PC-9 (cell line): ENCODE results near the gene SLX9. TPM values are rescaled to one million over a fixed set of nuclear protein-coding genes. Genes with fewer than 3 reads are reported as not detected.

Experiments used
- BruUV-seq: library from RNA; stranded (reverse); fragments of 400-500 nt; replicated peaks from 2 replicates; lab custom pipeline; 2021; lab: Mats Ljungman, UMichigan
- CTCF ChIA-PET: fragments of 300-600 bp; sonication (Branson Sonifier 250); formaldehyde crosslinking; loops from one replicate; lab custom pipeline; 2022; ENCODE audit warnings: antibody characterized with exemption; lab: Charles Lee
- POLR2A ChIA-PET: fragments of 300-600 bp; sonication (Branson Sonifier 250); formaldehyde crosslinking; loops from one replicate; lab custom pipeline; 2022; ENCODE audit warnings: antibody characterized with exemption; ENCODE audit not compliant: unreplicated experiment; lab: Charles Lee
- DNase-seq, 2 experiments: peaks; one replicate each; pipeline versions ENCODE4 v3.0.0 to v3.0.0-alpha.2; 2015 to 2022; ENCODE audit warnings: mixed read lengths in 1 of 2
- H2AFZ ChIP-seq: fragments of 200-600 bp; sonication (generic); 2 replicates; pipeline ENCODE4 v1.8.1; 2017; ENCODE audit warnings: antibody characterized with exemption
- H3F3A ChIP-seq: fragments of 200-600 bp; sonication (generic); 2 replicates; pipeline ENCODE4 v1.8.1; 2017; ENCODE audit warnings: antibody characterized with exemption, mild to moderate bottlenecking, low read depth; ENCODE audit not compliant: insufficient read depth
- H3K27ac ChIP-seq: fragments of 200-600 bp; sonication (generic); 2 replicates; pipeline ENCODE4 v1.6.1; 2016; ENCODE audit warnings: mixed run types
- H3K27me3 ChIP-seq: fragments of 200-600 bp; sonication (generic); 2 replicates; pipeline ENCODE4 v1.6.1; 2016; ENCODE audit warnings: low read depth, mixed run types; ENCODE audit not compliant: insufficient read depth
- H3K36me3 ChIP-seq: fragments of 200-600 bp; sonication (generic); 2 replicates; pipeline ENCODE4 v1.6.1; 2016; ENCODE audit warnings: low read depth, mixed run types
- H3K4me1 ChIP-seq: fragments of 200-600 bp; sonication (generic); replicated peaks from 2 replicates; pipeline ENCODE4 v1.6.1; 2016; ENCODE audit warnings: mixed run types; ENCODE audit not compliant: insufficient read depth
- H3K4me2 ChIP-seq: fragments of 200-600 bp; sonication (generic); 2 replicates; pipeline ENCODE4 v1.6.1; 2017; ENCODE audit warnings: mixed run types
- H3K4me3 ChIP-seq: fragments of 200-600 bp; sonication (generic); 2 replicates; pipeline ENCODE4 v1.6.1; 2016; ENCODE audit warnings: mixed run types
- H3K79me2 ChIP-seq: fragments of 200-600 bp; sonication (generic); 2 replicates; pipeline ENCODE4 v1.6.1; 2017; ENCODE audit warnings: low read depth, mixed run types
- H3K9me2 ChIP-seq: fragments of 200-600 bp; sonication (generic); 2 replicates; pipeline ENCODE4 v1.8.1; 2017; ENCODE audit warnings: mild to moderate bottlenecking; ENCODE audit not compliant: insufficient read depth
- H3K9me3 ChIP-seq: fragments of 200-600 bp; sonication (generic); 2 replicates; pipeline ENCODE4 v1.8.1; 2016; ENCODE audit warnings: low read depth; ENCODE audit not compliant: insufficient read depth
- H4K20me1 ChIP-seq: fragments of 200-600 bp; sonication (generic); 2 replicates; pipeline ENCODE4 v1.8.1; 2017; ENCODE audit not compliant: insufficient read depth
- EZH2 ChIP-seq: fragments of 200-600 bp; sonication (generic); IDR thresholded peaks from 2 replicates; pipeline ENCODE4 v1.8.0; 2017; ENCODE audit warnings: antibody characterized with exemption, low read depth
- intact Hi-C: fragments of 100-400 bp; cut with micrococcal nuclease; formaldehyde crosslinking; loops from one replicate; pipeline ENCODE4 v1.10.0; 2022; ENCODE audit not compliant: unreplicated experiment
- total RNA-seq: library from RNA; stranded (reverse); gene quantifications from 2 replicates; pipeline ENCODE4 v1.2.3, GENCODE V29; 2021
- TF ChIP-seq, protein P1 (sequence below): fragments of 200-600 bp; sonication (generic); conservative IDR thresholded peaks from 2 replicates; pipeline ENCODE4 v1.6.1; 2017; ENCODE audit warnings: mixed run types, antibody characterized with exemption, mild to moderate bottlenecking, moderate library complexity

SLX9 gene
- total RNA-seq, 1 experiment from 2014 or later = 22.8 TPM

DNA sequence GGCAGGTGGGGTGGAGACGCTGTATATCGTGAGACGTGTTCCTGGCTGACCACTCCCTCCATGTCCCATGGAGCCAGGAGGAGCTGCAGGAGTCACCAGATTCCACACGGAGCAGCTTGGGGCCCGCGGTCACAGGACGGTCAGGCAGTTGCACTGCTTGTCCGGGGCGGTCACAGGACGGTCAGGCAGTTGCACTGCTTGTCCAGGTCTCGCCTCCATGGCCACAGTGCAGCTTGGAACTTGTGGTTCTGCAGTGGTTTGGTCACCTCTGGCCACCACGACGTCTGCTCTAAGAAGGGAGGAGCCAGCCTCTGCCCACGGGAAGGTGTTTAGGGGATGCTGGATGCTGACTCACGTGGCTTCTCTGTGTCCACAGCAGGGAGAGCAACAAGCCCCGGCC lies 33.0 kb downstream of the SLX9 start:
- H3F3A ChIP-seq = no peaks in the 10 kb centered on the region
- H3K4me2 ChIP-seq = no peak overlapping the region
- no peaks in the 10 kb centered on the region for H4K20me1 ChIP-seq
- ChIA-PET CTCF (interaction anchor here (0.7 kb wide), 1 partner anchor 101 kb away, joined by 3 read pairs; no protein-coding TSS in a partner anchor), POLR2A (no interaction called here)
- H3K27me3 ChIP-seq = no peaks in the 10 kb centered on the region
- TF ChIP-seq, protein P1, sequence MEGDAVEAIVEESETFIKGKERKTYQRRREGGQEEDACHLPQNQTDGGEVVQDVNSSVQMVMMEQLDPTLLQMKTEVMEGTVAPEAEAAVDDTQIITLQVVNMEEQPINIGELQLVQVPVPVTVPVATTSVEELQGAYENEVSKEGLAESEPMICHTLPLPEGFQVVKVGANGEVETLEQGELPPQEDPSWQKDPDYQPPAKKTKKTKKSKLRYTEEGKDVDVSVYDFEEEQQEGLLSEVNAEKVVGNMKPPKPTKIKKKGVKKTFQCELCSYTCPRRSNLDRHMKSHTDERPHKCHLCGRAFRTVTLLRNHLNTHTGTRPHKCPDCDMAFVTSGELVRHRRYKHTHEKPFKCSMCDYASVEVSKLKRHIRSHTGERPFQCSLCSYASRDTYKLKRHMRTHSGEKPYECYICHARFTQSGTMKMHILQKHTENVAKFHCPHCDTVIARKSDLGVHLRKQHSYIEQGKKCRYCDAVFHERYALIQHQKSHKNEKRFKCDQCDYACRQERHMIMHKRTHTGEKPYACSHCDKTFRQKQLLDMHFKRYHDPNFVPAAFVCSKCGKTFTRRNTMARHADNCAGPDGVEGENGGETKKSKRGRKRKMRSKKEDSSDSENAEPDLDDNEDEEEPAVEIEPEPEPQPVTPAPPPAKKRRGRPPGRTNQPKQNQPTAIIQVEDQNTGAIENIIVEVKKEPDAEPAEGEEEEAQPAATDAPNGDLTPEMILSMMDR = no peak
- no peak for TF ChIP-seq EZH2
- H3K36me3 ChIP-seq = no peaks in the 10 kb centered on the region
- H3K27ac ChIP-seq = no peak overlapping the region
- no peaks in the 10 kb centered on the region for H3K79me2 ChIP-seq
- H3K9me2 ChIP-seq = no peaks in the 10 kb centered on the region
- no TSS peak for BruUV-seq
- no peak overlapping the region for H3K4me3 ChIP-seq
- no peak overlapping the region for H2AFZ ChIP-seq
- peak in 1 of 2 experiments; percentile 26 for DNase-seq
- peaks cover 4% of the 10 kb centered on the region; the same call in 1 of the 2 replicates for H3K4me1 ChIP-seq
- intact Hi-C loops = no loop called here
- H3K9me3 ChIP-seq = no peaks in the 10 kb centered on the region

DNA sequence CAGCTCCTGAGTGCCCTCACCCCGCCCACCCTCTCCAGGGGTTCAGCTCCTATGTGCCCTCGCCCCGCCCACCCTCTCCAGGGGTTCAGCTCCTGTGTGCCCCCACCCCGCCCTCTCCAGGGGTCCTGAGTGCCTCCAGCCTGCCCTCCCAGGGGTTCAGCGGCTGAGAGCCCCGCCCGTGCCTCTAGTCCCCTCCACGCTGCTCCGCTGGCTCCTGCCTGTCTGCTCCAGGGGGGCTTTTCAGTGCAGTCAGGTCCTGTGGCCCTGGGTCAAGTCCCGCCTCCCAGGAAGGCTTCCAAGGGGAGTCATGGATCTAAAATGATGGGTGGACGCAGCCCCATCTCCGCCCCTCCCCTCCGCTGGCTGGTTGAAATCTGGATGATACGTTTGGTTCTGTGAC lies 33.8 kb downstream of the SLX9 start:
- no peak overlapping the region for H3K27ac ChIP-seq

DNA sequence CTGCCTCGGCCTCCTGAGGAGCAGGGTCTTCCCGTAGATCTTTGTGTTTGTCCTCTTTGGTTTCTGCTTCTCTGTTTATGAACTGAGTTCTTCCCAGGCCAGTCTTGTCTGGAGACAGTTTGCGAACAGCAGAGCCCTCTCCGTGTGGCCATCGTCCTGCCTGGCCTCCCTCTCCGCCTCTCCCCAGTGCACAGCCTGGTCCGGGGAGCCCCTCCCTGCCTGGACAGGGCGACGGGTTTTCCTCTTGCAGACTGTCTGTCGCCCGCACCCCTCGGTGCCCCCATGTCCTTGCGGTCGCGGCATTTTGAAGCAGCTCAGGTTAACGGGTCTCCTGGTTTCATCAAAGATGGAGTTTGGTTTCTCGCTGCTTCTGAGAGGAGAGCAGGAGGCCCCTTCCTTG lies 34.8 kb downstream of the SLX9 start:
- no peaks in the 10 kb centered on the region for H4K20me1 ChIP-seq
- no TSS peak for BruUV-seq
- no peak overlapping the region for H3K4me2 ChIP-seq
- ChIA-PET CTCF (interaction anchor here (0.5 kb wide), 2 partner anchors 32 to 132 kb away, joined by 3 to 21 read pairs; no protein-coding TSS in a partner anchor), POLR2A (no interaction called here)
- no peaks in the 10 kb centered on the region for H3K27me3 ChIP-seq
- intact Hi-C loops = no loop called here
- TF ChIP-seq, protein P1 = no peak
- no peak for TF ChIP-seq EZH2
- no peaks in the 10 kb centered on the region for H3K36me3 ChIP-seq
- DNase-seq = no peak
- H3K9me3 ChIP-seq = no peaks in the 10 kb centered on the region
- H2AFZ ChIP-seq = no peak overlapping the region
- H3K9me2 ChIP-seq = no peaks in the 10 kb centered on the region
- no peak overlapping the region for H3K27ac ChIP-seq
- H3F3A ChIP-seq = no peaks in the 10 kb centered on the region
- H3K79me2 ChIP-seq = no peaks in the 10 kb centered on the region
- no peaks in the 10 kb centered on the region for H3K4me1 ChIP-seq
- no peak overlapping the region for H3K4me3 ChIP-seq

More for the DNA sequence above, 33.8 kb downstream of the SLX9 start:
- no TSS peak for BruUV-seq
- no peak overlapping the region for H3K4me2 ChIP-seq
- POLR2A ChIA-PET = no interaction called here
- no peaks in the 10 kb centered on the region for H3K9me3 ChIP-seq
- H3K4me3 ChIP-seq = no peak overlapping the region
- no peaks in the 10 kb centered on the region for H3K9me2 ChIP-seq
- no peaks in the 10 kb centered on the region for H4K20me1 ChIP-seq
- H3K27me3 ChIP-seq = no peaks in the 10 kb centered on the region
- no peak for DNase-seq
- H3F3A ChIP-seq = no peaks in the 10 kb centered on the region
- no peaks in the 10 kb centered on the region for H3K4me1 ChIP-seq
- no peaks in the 10 kb centered on the region for H3K79me2 ChIP-seq
- intact Hi-C loops = no loop called here
- no peak for TF ChIP-seq EZH2
- no peaks in the 10 kb centered on the region for H3K36me3 ChIP-seq
- CTCF ChIA-PET = interaction anchor here (0.7 kb wide), 1 partner anchor 100 kb away, joined by 3 read pairs; no protein-coding TSS in a partner anchor
- H2AFZ ChIP-seq = no peak overlapping the region
